GM12878 (cell line): ENCODE measurements around the gene FGFBP3. TPM values are rescaled to one million over a fixed set of nuclear protein-coding genes. Genes with fewer than 3 reads are reported as not detected.

ENCODE experiments used
- ATAC-seq: fragments of 200-7000 bp; cut with Tn5 transposase; 3 replicates; pipeline ENCODE4 v1.9.1; 2020; ENCODE audit warnings: mild to moderate bottlenecking, moderate library complexity
- BruUV-seq: library from RNA; stranded (reverse); fragments of 400-500 nt; replicated peaks from 2 replicates; lab custom pipeline; 2021; lab: Mats Ljungman, UMichigan
- CTCF ChIA-PET: fragments of 300-600 bp; sonication (Branson Sonifier 250); formaldehyde crosslinking; extraction: SDS; loops from one replicate; lab custom pipeline; 2021; ENCODE audit warnings: inconsistent platforms; lab: Yijun Ruan, JAX
- POLR2A ChIA-PET: fragments of 350-600 bp; formaldehyde crosslinking; extraction: SDS; loops from one replicate; lab custom pipeline; 2021; ENCODE audit warnings: inconsistent platforms; lab: Charles Lee
- RAD21 ChIA-PET: fragments of 300-600 bp; sonication (Branson Sonifier 250); formaldehyde crosslinking; loops from one replicate; lab custom pipeline; 2023; ENCODE audit warnings: antibody characterized with exemption; ENCODE audit not compliant: unreplicated experiment; lab: Charles Lee
- SMC1A ChIA-PET: fragments of 300-600 bp; sonication (Branson Sonifier 250); formaldehyde crosslinking; loops from one replicate; lab custom pipeline; 2023; ENCODE audit not compliant: unreplicated experiment, uncharacterized antibody; lab: Charles Lee
- DNase-seq: peaks from one replicate; pipeline ENCODE4 v3.0.0-alpha.2; 2011; ENCODE audit warnings: low read depth, low spot score
- FAIRE-seq: peaks from 3 replicates; lab custom pipeline; 2011; peaks lifted over from hg19 to GRCh38; lab: Jason Lieb, UNC
- H2AFZ ChIP-seq: 2 replicates; pipeline ENCODE4 v1.6.0; 2011; ENCODE audit warnings: low read depth, low read length, control low read depth; ENCODE audit not compliant: control insufficient read depth
- H3K27ac ChIP-seq: 2 replicates; pipeline ENCODE4 v1.5.1; 2011; ENCODE audit warnings: control low read depth; ENCODE audit not compliant: control insufficient read depth, insufficient read depth
- H3K27me3 ChIP-seq, 2 experiments: replicated peaks in 1 of 2; 2 replicates each; pipeline versions ENCODE4 v1.6.0 to v1.6.1; 2011; ENCODE audit warnings: low read length in 1 of 2; ENCODE audit not compliant: control insufficient read depth in 2 of 2, insufficient read depth in 2 of 2
- H3K36me3 ChIP-seq, 2 experiments: 2 replicates each; pipeline ENCODE4 v1.5.1; 2011; ENCODE audit warnings: low read length in 1 of 2; ENCODE audit not compliant: control insufficient read depth in 2 of 2, insufficient read depth in 2 of 2
- H3K4me1 ChIP-seq: 2 replicates; pipeline ENCODE4 v1.6.1; 2011; ENCODE audit warnings: mild to moderate bottlenecking, low read length, moderate library complexity, mixed read lengths; ENCODE audit not compliant: control insufficient read depth, insufficient read depth
- H3K4me2 ChIP-seq: 2 replicates; pipeline ENCODE4 v1.6.0; 2011; ENCODE audit warnings: control low read depth; ENCODE audit not compliant: control insufficient read depth, insufficient read depth
- H3K4me3 ChIP-seq: fragments of 200-600 bp; sonication (generic); 2 replicates; pipeline ENCODE4 v1.5.1; 2016
- H3K79me2 ChIP-seq: 2 replicates; pipeline ENCODE4 v1.6.0; 2011; ENCODE audit warnings: low read length; ENCODE audit not compliant: control insufficient read depth, insufficient read depth
- H3K9ac ChIP-seq: 2 replicates; pipeline ENCODE4 v1.8.0; 2011; ENCODE audit warnings: low read length, control low read depth, mixed read lengths; ENCODE audit not compliant: control insufficient read depth, insufficient read depth
- H3K9me3 ChIP-seq: replicated peaks from 3 replicates; pipeline ENCODE4 v1.5.1; 2011; ENCODE audit warnings: mild to moderate bottlenecking, low read length; ENCODE audit not compliant: control insufficient read depth, insufficient read depth
- H4K20me1 ChIP-seq: 2 replicates; pipeline ENCODE4 v1.6.0; 2011; ENCODE audit not compliant: control insufficient read depth, insufficient read depth
- CBX5 ChIP-seq: sonication (generic); IDR thresholded peaks from 2 replicates; pipeline ENCODE4 v1.6.1; 2016; ENCODE audit warnings: low read depth, moderate library complexity, mild to moderate bottlenecking, inconsistent platforms
- POLR2AphosphoS2 ChIP-seq: IDR thresholded peaks from 2 replicates; pipeline ENCODE4 v1.6.1; 2011; ENCODE audit warnings: low read depth, mild to moderate bottlenecking, low read length, improper control_type of control experiment, moderate library complexity
- POU2F2 ChIP-seq: IDR thresholded peaks from 3 replicates; pipeline ENCODE4 v1.6.1; 2011; ENCODE audit warnings: low read depth, mild to moderate bottlenecking, low read length, borderline replicate concordance
- RB1 ChIP-seq: fragments of 450-650 bp; formaldehyde crosslinking; IDR thresholded peaks from 2 replicates; pipeline ENCODE4 v1.6.1; 2017; ENCODE audit warnings: mild to moderate bottlenecking, borderline replicate concordance
- RFX5 ChIP-seq: IDR thresholded peaks from 2 replicates; pipeline ENCODE4 v1.6.1; 2011; ENCODE audit warnings: low read depth, low read length, improper control_type of control experiment
- SIX5 ChIP-seq: IDR thresholded peaks from 2 replicates; pipeline ENCODE4 v1.6.1; 2011; ENCODE audit warnings: mild to moderate bottlenecking, low read depth, low read length, moderate library complexity; ENCODE audit not compliant: severe bottlenecking
- SRF ChIP-seq, 2 experiments: IDR thresholded peaks; 2 replicates each; pipeline ENCODE4 v1.6.1; 2011; ENCODE audit warnings: low read depth in 2 of 2, low read length in 2 of 2, mild to moderate bottlenecking in 1 of 2, moderate library complexity in 1 of 2
- TCF12 ChIP-seq: IDR thresholded peaks from 2 replicates; pipeline ENCODE4 v1.6.1; 2011; ENCODE audit warnings: low read depth, mild to moderate bottlenecking, low read length
- TCF3 ChIP-seq: IDR thresholded peaks from 2 replicates; pipeline ENCODE4 v1.6.1; 2012; ENCODE audit warnings: low read depth, mild to moderate bottlenecking, low read length, borderline replicate concordance; ENCODE audit not compliant: insufficient read depth
- WRNIP1 ChIP-seq: IDR thresholded peaks from 2 replicates; pipeline ENCODE4 v1.6.1; 2011; ENCODE audit warnings: low read depth, low read length, improper control_type of control experiment, borderline replicate concordance
- WGBS: methylation state at CpG from one replicate; pipeline ENCODE4 v1.1.6; 2016; ENCODE audit warnings: low lambda C conversion rate; ENCODE audit not compliant: insufficient replicate concordance, insufficient coverage; ENCODE audit errors: missing lambda C conversion rate; 5-methylcytosine and 5-hydroxymethylcytosine counted together
- in situ Hi-C: fragments of 300-500 bp; cut with MboI; formaldehyde crosslinking; loops from 9 replicates; pipeline ENCODE4 v1.14.3; 2018; ENCODE audit warnings: mixed read lengths
- intact Hi-C: fragments of 100-400 bp; cut with micrococcal nuclease; formaldehyde crosslinking; loops from one replicate; pipeline ENCODE4 v1.14.2; 2022; ENCODE audit not compliant: unreplicated experiment
- polyA plus RNA-seq, 11 experiments: library from polyadenylated mRNA; depleted of rRNA in 4 of 11; unstranded in 6 of 11; stranded (reverse) in 5 of 11; fragments of >200 nt; fragmentation: Nextera tagmentation in 4 of 11; fragmentation: Illumina TruSeq in 1 of 11; extraction: Ambion mirVana in 4 of 11; extraction: Trizol in 1 of 11; gene quantifications; 1 replicate in 1 of 11; 2 replicates in 10 of 11; pipeline versions ENCODE4 v1.2.1 to v1.2.3, GENCODE V29; 2011 to 2016; ENCODE audit warnings: inconsistent platforms in 2 of 11, missing spikeins in 2 of 11, low read depth in 1 of 11
- total RNA-seq, 4 experiments: library from RNA; depleted of rRNA in 3 of 4; stranded (reverse); fragments of >200 nt in 3 of 4; fragmentation: Illumina TruSeq in 1 of 4; extraction: Trizol in 1 of 4; gene quantifications; 2 replicates each; pipeline versions ENCODE4 v1.2.1 to v1.2.3, GENCODE V29; 2013 to 2021
- TF ChIP-seq, protein P1 (sequence below): IDR thresholded peaks from 2 replicates; pipeline ENCODE4 v1.6.1; 2012; ENCODE audit warnings: improper control_type of control experiment, low read depth, low read length; ENCODE audit not compliant: insufficient replicate concordance

Gene FGFBP3
- total and polyA plus RNA-seq, 10 of the 15 experiments (the other 5 are each of a cell fraction or from before 2014, with no cell fraction given): 0.08 to 1.0 (median 0.23) TPM

DNA sequence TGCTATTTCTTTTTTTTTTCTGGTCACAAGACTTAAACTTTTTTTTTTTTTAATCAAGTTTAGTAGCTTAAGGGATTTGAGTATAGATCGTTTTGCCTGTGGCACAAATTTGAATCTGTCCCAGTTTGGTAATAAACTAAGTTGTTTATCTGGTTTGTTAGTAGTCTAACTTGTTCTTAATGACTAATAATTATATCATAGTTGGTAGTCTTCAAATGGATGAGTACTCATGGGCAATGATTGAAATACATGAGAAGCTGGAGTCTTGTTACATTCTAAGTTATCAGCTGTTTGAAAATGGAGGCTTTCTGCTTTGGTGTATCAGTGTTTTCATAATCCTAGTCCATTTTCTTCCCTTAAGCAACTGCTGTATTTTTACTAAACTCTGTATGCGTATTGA is 26.6 kb upstream of the FGFBP3 start:
- no peak for ATAC-seq
- Histone ChIP-seq H3K79me2 (peaks cover 73% of the 10 kb centered on the region), H3K27ac (no peak overlapping the region), H3K4me2 (no peak overlapping the region), H3K4me1 (no peaks in the 10 kb centered on the region), H2AFZ (no peak overlapping the region), H3K27me3 (no peaks in the 10 kb centered on the region), H3K9ac (no peak overlapping the region), H3K4me3 (no peak overlapping the region), H3K9me3 (no peaks in the 10 kb centered on the region; the same call in 2 of the 3 replicates), H3K36me3 (peaks cover 13 to 24% of the 10 kb centered on the region in 2 experiments), H4K20me1 (no peaks in the 10 kb centered on the region)
- in situ Hi-C loops: no loop called here
- ChIA-PET RAD21 (interaction anchor here (1.0 kb wide), 2 partner anchors 12 to 27 kb away, joined by 3 read pairs; partner anchors contain the start of gene BTAF1), CTCF (no interaction called here), SMC1A (interaction anchor here (0.8 kb wide), 1 partner anchor 9 kb away, joined by 4 read pairs; no protein-coding TSS in a partner anchor), POLR2A (interaction anchor here (0.8 to 1.3 kb wide), 2 partner anchors 12 to 16 kb away, joined by 3 to 4 read pairs; partner anchors contain the start of gene BTAF1)
- 72% methylated on average over 2 of the region's 2 CpGs for WGBS
- no peak for DNase-seq
- intact Hi-C loops: no loop called here
- FAIRE-seq: no peak
- TF ChIP-seq POU2F2: no peak
- no peak for TF ChIP-seq CBX5
- TF ChIP-seq WRNIP1: no peak
- no TSS peak for BruUV-seq

DNA sequence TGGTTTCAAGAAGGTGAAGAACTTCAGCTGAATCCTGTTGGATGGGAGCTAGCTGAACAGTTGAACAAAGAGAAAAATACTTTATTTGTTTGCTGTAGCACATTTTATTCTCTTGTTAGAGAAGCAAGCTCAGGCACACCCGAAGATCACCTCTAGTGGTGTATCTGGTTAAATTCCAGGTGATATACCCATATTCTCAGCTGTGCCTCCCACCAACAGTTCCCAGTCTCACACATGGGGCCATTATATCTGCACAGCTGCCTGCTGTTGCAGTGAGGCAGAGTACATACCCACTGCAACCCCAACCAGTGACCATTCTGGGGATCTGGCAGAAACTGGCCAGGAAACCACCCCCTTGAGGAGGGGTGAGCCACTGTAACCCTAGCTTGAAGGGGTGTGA is 23.5 kb upstream of the FGFBP3 start:
- ATAC-seq (peak; percentile 43), FAIRE-seq (no peak), DNase-seq (no peak)
- intact Hi-C loops: no loop called here
- in situ Hi-C loops: no loop called here
- ChIA-PET CTCF (interaction anchor here (0.6 to 1.8 kb wide), 4 partner anchors 9 to 60 kb away, joined by 3 to 4 read pairs (median 3); partner anchors contain the start of gene BTAF1), POLR2A (interaction anchor here (1.0 to 1.8 kb wide), 2 partner anchors 8 to 9 kb away, joined by 3 to 7 read pairs; partner anchors contain the start of gene BTAF1), RAD21 (no interaction called here), SMC1A (interaction anchor here (0.8 to 2.1 kb wide), 3 partner anchors 9 to 83 kb away, joined by 3 to 9 read pairs (median 3); partner anchors contain the start of gene BTAF1)
- H4K20me1 ChIP-seq: no peaks in the 10 kb centered on the region; the same call in 1 of the 2 replicates
- H3K36me3 ChIP-seq: peaks cover 10 to 27% of the 10 kb centered on the region in 2 experiments
- H3K79me2 ChIP-seq: peaks cover 81% of the 10 kb centered on the region
- 100% methylated on average over 1 of the region's 1 CpG for WGBS
- BruUV-seq: no TSS peak
- peak overlapping the region; percentile 21; the same call in 1 of the 2 replicates for H3K4me2 ChIP-seq
- no peak overlapping the region for H3K27ac ChIP-seq
- H3K9ac ChIP-seq: no peak overlapping the region
- no peak overlapping the region for H3K4me3 ChIP-seq
- no peaks in the 10 kb centered on the region for H3K27me3 ChIP-seq
- H3K9me3 ChIP-seq: no peaks in the 10 kb centered on the region; the same call in 2 of the 3 replicates
- TF ChIP-seq TCF3 (no peak), SIX5 (no peak), TCF12 (no peak), RFX5 (no peak), RB1 (no peak), SRF (IDR thresholded peaks at IDR 0.05; ENCODE audit: low read depth in 2 of 2, low read length in 2 of 2) (no peak), POLR2AphosphoS2 (no peak)
- TF ChIP-seq, protein P1, sequence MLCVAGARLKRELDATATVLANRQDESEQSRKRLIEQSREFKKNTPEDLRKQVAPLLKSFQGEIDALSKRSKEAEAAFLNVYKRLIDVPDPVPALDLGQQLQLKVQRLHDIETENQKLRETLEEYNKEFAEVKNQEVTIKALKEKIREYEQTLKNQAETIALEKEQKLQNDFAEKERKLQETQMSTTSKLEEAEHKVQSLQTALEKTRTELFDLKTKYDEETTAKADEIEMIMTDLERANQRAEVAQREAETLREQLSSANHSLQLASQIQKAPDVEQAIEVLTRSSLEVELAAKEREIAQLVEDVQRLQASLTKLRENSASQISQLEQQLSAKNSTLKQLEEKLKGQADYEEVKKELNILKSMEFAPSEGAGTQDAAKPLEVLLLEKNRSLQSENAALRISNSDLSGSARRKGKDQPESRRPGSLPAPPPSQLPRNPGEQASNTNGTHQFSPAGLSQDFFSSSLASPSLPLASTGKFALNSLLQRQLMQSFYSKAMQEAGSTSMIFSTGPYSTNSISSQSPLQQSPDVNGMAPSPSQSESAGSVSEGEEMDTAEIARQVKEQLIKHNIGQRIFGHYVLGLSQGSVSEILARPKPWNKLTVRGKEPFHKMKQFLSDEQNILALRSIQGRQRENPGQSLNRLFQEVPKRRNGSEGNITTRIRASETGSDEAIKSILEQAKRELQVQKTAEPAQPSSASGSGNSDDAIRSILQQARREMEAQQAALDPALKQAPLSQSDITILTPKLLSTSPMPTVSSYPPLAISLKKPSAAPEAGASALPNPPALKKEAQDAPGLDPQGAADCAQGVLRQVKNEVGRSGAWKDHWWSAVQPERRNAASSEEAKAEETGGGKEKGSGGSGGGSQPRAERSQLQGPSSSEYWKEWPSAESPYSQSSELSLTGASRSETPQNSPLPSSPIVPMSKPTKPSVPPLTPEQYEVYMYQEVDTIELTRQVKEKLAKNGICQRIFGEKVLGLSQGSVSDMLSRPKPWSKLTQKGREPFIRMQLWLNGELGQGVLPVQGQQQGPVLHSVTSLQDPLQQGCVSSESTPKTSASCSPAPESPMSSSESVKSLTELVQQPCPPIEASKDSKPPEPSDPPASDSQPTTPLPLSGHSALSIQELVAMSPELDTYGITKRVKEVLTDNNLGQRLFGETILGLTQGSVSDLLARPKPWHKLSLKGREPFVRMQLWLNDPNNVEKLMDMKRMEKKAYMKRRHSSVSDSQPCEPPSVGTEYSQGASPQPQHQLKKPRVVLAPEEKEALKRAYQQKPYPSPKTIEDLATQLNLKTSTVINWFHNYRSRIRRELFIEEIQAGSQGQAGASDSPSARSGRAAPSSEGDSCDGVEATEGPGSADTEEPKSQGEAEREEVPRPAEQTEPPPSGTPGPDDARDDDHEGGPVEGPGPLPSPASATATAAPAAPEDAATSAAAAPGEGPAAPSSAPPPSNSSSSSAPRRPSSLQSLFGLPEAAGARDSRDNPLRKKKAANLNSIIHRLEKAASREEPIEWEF: no peak
- no peaks in the 10 kb centered on the region for H3K4me1 ChIP-seq
- H2AFZ ChIP-seq: no peak overlapping the region
